K562 (cell line): ENCODE measurements around the gene KCNK1. TPM values are rescaled to one million over a fixed set of nuclear protein-coding genes. Genes with fewer than 3 reads are reported as not detected.

ENCODE experiments used
- ATAC-seq: fragments of 200-7000 bp; cut with Tn5 transposase; 3 replicates; pipeline ENCODE4 v1.9.1; 2020; ENCODE audit warnings: moderate library complexity
- BruUV-seq: library from RNA; stranded (reverse); fragments of 400-500 nt; replicated peaks from 2 replicates; lab custom pipeline; 2021; lab: Mats Ljungman, UMichigan
- CTCF ChIA-PET: fragments of 300-600 bp; formaldehyde crosslinking; extraction: SDS; loops from one replicate; lab custom pipeline; 2021; ENCODE audit warnings: low intra/inter-chr PET ratio; lab: Yijun Ruan, JAX
- POLR2A ChIA-PET: fragments of 300-600, 350-650 bp; sonication (Branson Sonifier 250); formaldehyde crosslinking; extraction: SDS; loops from one replicate; lab custom pipeline; 2021; ENCODE audit warnings: antibody characterized with exemption, inconsistent platforms; lab: Yijun Ruan, JAX
- DNase-seq, 4 experiments: peaks; one replicate each; pipeline versions ENCODE4 v3.0.0 to v3.0.0-alpha.2; 2011 to 2018; ENCODE audit warnings: low spot score in 3 of 4, mixed read lengths in 3 of 4; ENCODE audit errors: extremely low read depth in 1 of 4
- FAIRE-seq: peaks from 2 replicates; lab custom pipeline; 2011; peaks lifted over from hg19 to GRCh38; lab: Jason Lieb, UNC
- H2AFZ ChIP-seq: 2 replicates; pipeline ENCODE4 v1.6.0; 2011; ENCODE audit warnings: low read depth, low read length, control low read depth, inconsistent platforms
- H3K27ac ChIP-seq: fragments of 200-600 bp; 3 replicates; pipeline ENCODE4 v1.8.0; 2011; ENCODE audit warnings: low read depth, mild to moderate bottlenecking, control low read depth, inconsistent platforms, low read length, moderate library complexity, mixed read lengths; ENCODE audit errors: extremely low read depth
- H3K27me3 ChIP-seq, 2 experiments: fragments of 300-600 bp in 1 of 2; 2 replicates in 1 of 2; 3 replicates in 1 of 2; pipeline versions ENCODE4 v1.6.0 to v1.8.0; 2011; ENCODE audit warnings: inconsistent platforms in 2 of 2, low read length in 2 of 2, mild to moderate bottlenecking in 1 of 2, mixed read lengths in 1 of 2, moderate library complexity in 1 of 2; ENCODE audit not compliant: control insufficient read depth in 2 of 2, insufficient read depth in 2 of 2
- H3K36me3 ChIP-seq: fragments of 300-600 bp; 3 replicates; pipeline ENCODE4 v1.8.0; 2011; ENCODE audit warnings: mild to moderate bottlenecking, low read length, inconsistent platforms; ENCODE audit not compliant: control insufficient read depth, insufficient read depth
- H3K4me1 ChIP-seq, 2 experiments: fragments of 200-600 bp in 1 of 2; replicated peaks in 1 of 2; 2 replicates in 1 of 2; 3 replicates in 1 of 2; pipeline versions ENCODE4 v1.5.1 to v1.8.0; 2011; ENCODE audit warnings: inconsistent platforms in 2 of 2, low read length in 2 of 2, mild to moderate bottlenecking in 1 of 2, mixed read lengths in 1 of 2, moderate library complexity in 1 of 2; ENCODE audit not compliant: control insufficient read depth in 2 of 2, insufficient read depth in 2 of 2
- H3K4me2 ChIP-seq: 2 replicates; pipeline ENCODE4 v1.6.1; 2011; ENCODE audit warnings: low read length, control low read depth, inconsistent platforms, mixed read lengths; ENCODE audit not compliant: insufficient read depth
- H3K4me3 ChIP-seq: fragments of 200-600 bp; sonication (generic), shearing (Covaris generic); 2 replicates; pipeline ENCODE4 v1.5.1; 2016; ENCODE audit warnings: control low read depth, inconsistent platforms
- H3K79me2 ChIP-seq: fragments of 200-600 bp; 3 replicates; pipeline ENCODE4 v1.8.0; 2011; ENCODE audit warnings: low read length, inconsistent platforms; ENCODE audit not compliant: control insufficient read depth, insufficient read depth
- H3K9ac ChIP-seq, 2 experiments: 2 replicates each; pipeline versions ENCODE4 v1.6.0 to v1.6.1; 2011; ENCODE audit warnings: low read depth in 2 of 2, low read length in 2 of 2, control low read depth in 1 of 2, inconsistent platforms in 1 of 2, mild to moderate bottlenecking in 1 of 2, mixed read lengths in 1 of 2; ENCODE audit not compliant: insufficient read depth in 1 of 2
- H3K9me1 ChIP-seq: one replicate; pipeline ENCODE4 v1.6.0; 2011; ENCODE audit warnings: inconsistent platforms, mild to moderate bottlenecking, low read length, moderate library complexity; ENCODE audit not compliant: control insufficient read depth, insufficient read depth
- H3K9me3 ChIP-seq: replicated peaks from 2 replicates; pipeline ENCODE4 v1.5.1; 2011; ENCODE audit warnings: low read depth, low read length, inconsistent platforms; ENCODE audit not compliant: control insufficient read depth, insufficient read depth
- H4K20me1 ChIP-seq: replicated peaks from 2 replicates; pipeline ENCODE4 v1.6.1; 2011; ENCODE audit warnings: low read length, inconsistent platforms, mixed read lengths; ENCODE audit not compliant: control insufficient read depth, insufficient read depth
- ARHGAP35 ChIP-seq: fragments of 450-650 bp; IDR thresholded peaks from 2 replicates; pipeline ENCODE4 v1.6.1; 2018; ENCODE audit not compliant: partially characterized antibody
- ERF ChIP-seq: fragments of 450-650 bp; formaldehyde crosslinking; IDR thresholded peaks from 2 replicates; pipeline ENCODE4 v1.4.0; 2020; ENCODE audit warnings: mild to moderate bottlenecking, mixed read lengths
- ETV1 ChIP-seq: fragments of 450-650 bp; conservative IDR thresholded peaks from 2 replicates; pipeline ENCODE4 v1.6.1; 2016; ENCODE audit warnings: missing genetic modification characterization, control low read depth, low read depth, missing compliant biosample characterization
- SPI1 ChIP-seq: IDR thresholded peaks from 2 replicates; pipeline ENCODE4 v1.6.1; 2011; ENCODE audit warnings: low read depth, low read length, control low read depth, borderline replicate concordance
- ZKSCAN8 ChIP-seq: fragments of 200-800 bp; sonication (Bioruptor generic); IDR thresholded peaks from 2 replicates; pipeline ENCODE4 v1.6.1; 2016; ENCODE audit warnings: missing genetic modification characterization, missing compliant biosample characterization
- WGBS: fragments of 100-300 bp; shearing (Covaris generic); methylation state at CpG from one replicate; pipeline ENCODE4 v1.1.6; 2016; ENCODE audit warnings: low coverage, mixed read lengths; ENCODE audit not compliant: insufficient coverage; ENCODE audit errors: missing lambda C conversion rate; 5-methylcytosine and 5-hydroxymethylcytosine counted together
- in situ Hi-C: fragments of 300-500 bp; cut with MboI; formaldehyde crosslinking; loops from 4 replicates; pipeline ENCODE4 v1.15.0; 2018; ENCODE audit warnings: inconsistent platforms, mixed read lengths
- intact Hi-C: fragments of 100-400 bp; cut with micrococcal nuclease; formaldehyde crosslinking; loops from 2 replicates; pipeline ENCODE4 v1.14.2; 2022
- polyA plus RNA-seq, 8 experiments: library from polyadenylated mRNA; depleted of rRNA in 4 of 8; stranded (reverse) in 5 of 8; unstranded in 3 of 8; fragments of >200 nt; fragmentation: Nextera tagmentation in 2 of 8; fragmentation: Illumina TruSeq in 1 of 8; extraction: Ambion mirVana in 2 of 8; extraction: Trizol in 1 of 8; gene quantifications; 2 replicates each; pipeline versions ENCODE4 v1.2.1 to v1.2.3, GENCODE V29; 2011 to 2014; ENCODE audit warnings: inconsistent platforms in 1 of 8, missing spikeins in 1 of 8
- total RNA-seq, 7 experiments: library from RNA; depleted of rRNA in 6 of 7; stranded (reverse); fragments of >200 nt in 6 of 7; fragmentation: Illumina TruSeq in 2 of 7; extraction: Trizol in 2 of 7; gene quantifications; 2 replicates each; pipeline versions ENCODE4 v1.2.1 to v1.2.3, GENCODE V29; 2011 to 2021; ENCODE audit warnings: low replicate concordance in 1 of 7
- TF ChIP-seq, protein P1 (sequence below): fragments of 450-650 bp; IDR thresholded peaks from 2 replicates; pipeline ENCODE4 v1.6.1; 2017; ENCODE audit warnings: antibody characterized with exemption

KCNK1 gene
- total and polyA plus RNA-seq, 9 of the 15 experiments (the other 6 are each of a cell fraction or from before 2014, with no cell fraction given), result 3.1 to 22.7 (median 6.0) TPM

DNA sequence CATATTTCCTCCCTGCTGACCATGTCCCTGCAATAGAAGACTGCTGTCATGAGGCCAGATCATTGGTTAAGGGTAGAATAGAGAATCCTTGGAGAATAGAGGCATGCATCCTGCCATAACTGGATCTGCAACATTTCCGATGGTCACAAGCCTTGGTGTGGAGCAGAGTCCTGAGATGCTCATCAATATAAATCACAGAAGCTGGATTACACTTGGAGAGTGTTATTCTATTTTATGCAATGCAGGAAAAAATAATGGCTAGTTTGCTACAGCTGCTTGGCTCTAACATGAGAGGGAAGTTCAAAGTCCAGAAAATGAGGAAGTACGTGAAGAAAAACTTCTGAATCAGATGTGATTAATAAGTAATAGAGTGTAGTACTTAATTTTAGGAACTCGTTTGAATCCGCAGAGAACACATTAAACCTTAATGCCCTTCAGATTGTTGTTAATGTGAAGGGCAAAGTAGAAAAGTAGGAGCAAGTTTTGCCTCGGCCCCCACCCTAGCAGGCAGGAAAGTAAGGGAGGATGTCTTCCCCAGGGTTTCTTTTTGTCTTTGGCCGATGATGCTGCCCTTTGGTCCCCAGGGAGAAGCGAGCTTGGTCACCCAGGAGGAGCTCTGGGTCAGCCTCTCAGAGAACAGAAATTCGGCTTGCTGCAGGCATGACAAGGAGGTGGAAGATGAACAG is 59.5 kb downstream of the KCNK1 start:
- in situ Hi-C loops, result no loop called here
- peak overlapping the region in 1 of 2 experiments; percentile 18; a peak in 1 of 4 replicates for H3K9ac ChIP-seq
- POLR2A ChIA-PET, result interaction anchor here (0.6 to 1.7 kb wide), 5 partner anchors 9 to 209 kb away, joined by 3 to 9 read pairs (median 3); no protein-coding TSS in a partner anchor
- no peaks in the 10 kb centered on the region for H3K27me3 ChIP-seq
- peak overlapping the region; percentile 26; the same call in 1 of the 3 replicates for H3K27ac ChIP-seq
- 66% methylated on average over 8 of the region's 8 CpGs for WGBS
- DNase-seq, result no peak
- H3K4me1 ChIP-seq, result peaks cover 4 to 29% of the 10 kb centered on the region in 2 experiments; a peak in 4 of 5 replicates
- H3K9me3 ChIP-seq, result peaks cover 7% of the 10 kb centered on the region; the same call in 1 of the 2 replicates
- H4K20me1 ChIP-seq, result no peaks in the 10 kb centered on the region
- peak overlapping the region; percentile 9; the same call in 1 of the 2 replicates for H3K4me2 ChIP-seq
- peaks cover 22% of the 10 kb centered on the region; the same call in 2 of the 3 replicates for H3K36me3 ChIP-seq
- H3K79me2 ChIP-seq, result peaks cover 8% of the 10 kb centered on the region; the same call in 1 of the 3 replicates
- no peak overlapping the region for H3K4me3 ChIP-seq
- FAIRE-seq, result no peak
- CTCF ChIA-PET, result no interaction called here
- no peak; the same call in 2 of the 3 replicates for ATAC-seq
- peak overlapping the region; percentile 61 for H2AFZ ChIP-seq
- H3K9me1 ChIP-seq, result no peaks in the 10 kb centered on the region
- no TSS peak for BruUV-seq
- no peak for TF ChIP-seq ETV1
- peak; percentile 32; the same call in 1 of the 2 replicates for TF ChIP-seq SPI1
- TF ChIP-seq, all 486 proteins: peak for 1
- intact Hi-C loops, result no loop called here

DNA sequence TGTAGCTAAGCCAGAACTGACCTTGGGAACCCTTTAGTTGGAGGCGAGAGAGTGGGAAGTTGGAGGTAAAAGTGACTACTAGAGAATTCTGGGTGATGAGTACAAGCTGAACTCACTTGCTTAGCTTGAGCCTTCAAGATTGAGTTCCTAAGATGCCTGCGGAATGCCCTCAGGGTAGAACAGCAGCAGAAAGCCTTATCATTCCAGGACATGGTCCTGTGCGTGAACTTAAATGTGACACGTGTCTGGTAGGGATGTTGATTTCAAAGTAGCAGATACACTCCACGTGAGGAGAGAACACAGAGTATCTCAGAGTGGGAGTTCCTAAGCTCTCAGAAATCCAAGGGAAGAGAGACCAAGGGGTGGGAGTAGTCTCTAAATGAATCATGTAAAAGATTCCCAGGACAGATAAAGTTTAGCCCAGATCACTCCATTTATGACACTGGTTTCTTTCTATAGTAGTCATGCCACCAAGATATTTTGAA is 60.1 kb downstream of the KCNK1 start:
- peaks cover 8% of the 10 kb centered on the region; the same call in 1 of the 3 replicates for H3K79me2 ChIP-seq
- H3K4me2 ChIP-seq, result peak overlapping the region; percentile 9; the same call in 1 of the 2 replicates
- POLR2A ChIA-PET, result interaction anchor here (0.6 to 1.7 kb wide), 6 partner anchors 9 to 209 kb away, joined by 3 to 9 read pairs (median 3); no protein-coding TSS in a partner anchor
- no peaks in the 10 kb centered on the region for H3K9me1 ChIP-seq
- no peak overlapping the region for H3K4me3 ChIP-seq
- peak; percentile 80 for ATAC-seq
- WGBS, result 4% methylated on average over 5 of the region's 5 CpGs
- peak overlapping the region; percentile 18 to 24; a peak in 2 of 4 replicates for H3K9ac ChIP-seq
- no peaks in the 10 kb centered on the region for H3K27me3 ChIP-seq
- H3K36me3 ChIP-seq, result peaks cover 22% of the 10 kb centered on the region; the same call in 2 of the 3 replicates
- in situ Hi-C loops (no loop called here), intact Hi-C loops (no loop called here)
- peaks cover 7% of the 10 kb centered on the region; the same call in 1 of the 2 replicates for H3K9me3 ChIP-seq
- no TSS peak for BruUV-seq
- H3K4me1 ChIP-seq, result peaks cover 4 to 29% of the 10 kb centered on the region in 2 experiments; a peak in 4 of 5 replicates
- peak overlapping the region; percentile 26; the same call in 1 of the 3 replicates for H3K27ac ChIP-seq
- no peaks in the 10 kb centered on the region for H4K20me1 ChIP-seq
- peak; percentile 36 to 78 (median 52) for DNase-seq
- FAIRE-seq, result peak; percentile 83
- peak overlapping the region; percentile 61 for H2AFZ ChIP-seq
- CTCF ChIA-PET, result interaction anchor here (0.6 kb wide), 1 partner anchor 35 kb away, joined by 3 read pairs; no protein-coding TSS in a partner anchor
- TF ChIP-seq, protein P1, sequence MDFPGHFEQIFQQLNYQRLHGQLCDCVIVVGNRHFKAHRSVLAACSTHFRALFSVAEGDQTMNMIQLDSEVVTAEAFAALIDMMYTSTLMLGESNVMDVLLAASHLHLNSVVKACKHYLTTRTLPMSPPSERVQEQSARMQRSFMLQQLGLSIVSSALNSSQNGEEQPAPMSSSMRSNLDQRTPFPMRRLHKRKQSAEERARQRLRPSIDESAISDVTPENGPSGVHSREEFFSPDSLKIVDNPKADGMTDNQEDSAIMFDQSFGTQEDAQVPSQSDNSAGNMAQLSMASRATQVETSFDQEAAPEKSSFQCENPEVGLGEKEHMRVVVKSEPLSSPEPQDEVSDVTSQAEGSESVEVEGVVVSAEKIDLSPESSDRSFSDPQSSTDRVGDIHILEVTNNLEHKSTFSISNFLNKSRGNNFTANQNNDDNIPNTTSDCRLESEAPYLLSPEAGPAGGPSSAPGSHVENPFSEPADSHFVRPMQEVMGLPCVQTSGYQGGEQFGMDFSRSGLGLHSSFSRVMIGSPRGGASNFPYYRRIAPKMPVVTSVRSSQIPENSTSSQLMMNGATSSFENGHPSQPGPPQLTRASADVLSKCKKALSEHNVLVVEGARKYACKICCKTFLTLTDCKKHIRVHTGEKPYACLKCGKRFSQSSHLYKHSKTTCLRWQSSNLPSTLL, result no peak
- TF ChIP-seq ARHGAP35 (no peak), ERF (0 out of 2 replicates have a peak, but pooled peaks have one; percentile 19), ZKSCAN8 (CRISPR knock-in tag) (no peak)
